CD4-positive, CD25-positive, alpha-beta regulatory T cell (primary cell): ENCODE measurements around the gene CREB3L2. TPM values are rescaled to one million over a fixed set of nuclear protein-coding genes. Genes with fewer than 3 reads are reported as not detected.
A peak's percentile ranks its signal among the peaks of the same experiment; 100 is the strongest.

ENCODE experiments used
- ATAC-seq, 2 donors: fragments of 150-1000 bp; cut with Tn5 transposase; one replicate each; pipeline ENCODE4 v1.10.0; 2021; ENCODE audit warnings: low read depth in 2 of 2, moderate number of reproducible peaks in 2 of 2, moderate library complexity in 1 of 2
- DNase-seq, 3 donors: peaks; one replicate each; pipeline versions ENCODE4 v3.0.0 to v3.0.0-alpha.2; 2012 to 2022; ENCODE audit warnings: mixed read lengths in 1 of 3
- H3K27ac ChIP-seq: one replicate; pipeline ENCODE4 v1.7.0; 2013; ENCODE audit warnings: mild to moderate bottlenecking, low read length; ENCODE audit not compliant: insufficient read depth, poor library complexity, severe bottlenecking
- H3K27me3 ChIP-seq: one replicate; pipeline ENCODE4 v1.7.0; 2013; ENCODE audit warnings: low read length; ENCODE audit not compliant: control insufficient read depth, insufficient read depth
- H3K36me3 ChIP-seq: one replicate; pipeline ENCODE4 v1.7.0; 2013; ENCODE audit warnings: mild to moderate bottlenecking, low read length, moderate library complexity; ENCODE audit not compliant: control insufficient read depth, insufficient read depth
- H3K4me1 ChIP-seq: 2 replicates; pipeline ENCODE4 v1.7.0; 2013; ENCODE audit warnings: mild to moderate bottlenecking, low read length; ENCODE audit not compliant: insufficient read depth, control insufficient read depth, poor library complexity, severe bottlenecking
- H3K4me3 ChIP-seq: one replicate; pipeline ENCODE4 v1.7.0; 2013; ENCODE audit warnings: low read depth, mild to moderate bottlenecking, low read length, moderate library complexity
- H3K9me3 ChIP-seq, 2 experiments: 1 replicate in 1 of 2; 2 replicates in 1 of 2; pipeline ENCODE4 v1.7.0; 2013; ENCODE audit warnings: low read length in 2 of 2, mild to moderate bottlenecking in 1 of 2, moderate library complexity in 1 of 2; ENCODE audit not compliant: control insufficient read depth in 2 of 2
- H3K27ac Mint-ChIP-seq, 3 donors: one replicate each; pipeline ENCODE4 v1.8.0; 2020 to 2022; ENCODE audit warnings: mild to moderate bottlenecking in 3 of 3, mixed read lengths in 3 of 3, moderate library complexity in 2 of 3
- H3K27me3 Mint-ChIP-seq: one replicate; pipeline ENCODE4 v1.8.0; 2022; ENCODE audit warnings: mild to moderate bottlenecking, mixed read lengths
- H3K36me3 Mint-ChIP-seq: one replicate; pipeline ENCODE4 v1.8.0; 2020; ENCODE audit warnings: mixed read lengths
- H3K4me1 Mint-ChIP-seq, 4 donors: one replicate each; pipeline ENCODE4 v1.8.0; 2020 to 2022; ENCODE audit warnings: mixed read lengths in 4 of 4, mild to moderate bottlenecking in 1 of 4
- H3K4me3 Mint-ChIP-seq, 4 donors: one replicate each; pipeline ENCODE4 v1.8.0; 2020 to 2022; ENCODE audit warnings: mild to moderate bottlenecking in 4 of 4, mixed read lengths in 4 of 4, moderate library complexity in 3 of 4
- H3K9me3 Mint-ChIP-seq, 7 donors: one replicate each; pipeline ENCODE4 v1.8.0; 2020 to 2022; ENCODE audit warnings: mixed read lengths in 7 of 7, mild to moderate bottlenecking in 3 of 7, moderate library complexity in 2 of 7
- polyA plus RNA-seq, 4 donors: library from polyadenylated mRNA; unstranded; fragments of 300-500 nt; fragmentation: Illumina TruSeq; gene quantifications; one replicate each; pipeline ENCODE4 v1.2.3, GENCODE V29; 2021
- total RNA-seq: library from RNA; stranded (reverse); gene quantifications from one replicate; pipeline ENCODE4 v1.2.3, GENCODE V29; 2022

CREB3L2 gene
- total and polyA plus RNA-seq, 5 donors from 2014 or later: 12.0 to 27.3 (median 15.9) TPM

DNA sequence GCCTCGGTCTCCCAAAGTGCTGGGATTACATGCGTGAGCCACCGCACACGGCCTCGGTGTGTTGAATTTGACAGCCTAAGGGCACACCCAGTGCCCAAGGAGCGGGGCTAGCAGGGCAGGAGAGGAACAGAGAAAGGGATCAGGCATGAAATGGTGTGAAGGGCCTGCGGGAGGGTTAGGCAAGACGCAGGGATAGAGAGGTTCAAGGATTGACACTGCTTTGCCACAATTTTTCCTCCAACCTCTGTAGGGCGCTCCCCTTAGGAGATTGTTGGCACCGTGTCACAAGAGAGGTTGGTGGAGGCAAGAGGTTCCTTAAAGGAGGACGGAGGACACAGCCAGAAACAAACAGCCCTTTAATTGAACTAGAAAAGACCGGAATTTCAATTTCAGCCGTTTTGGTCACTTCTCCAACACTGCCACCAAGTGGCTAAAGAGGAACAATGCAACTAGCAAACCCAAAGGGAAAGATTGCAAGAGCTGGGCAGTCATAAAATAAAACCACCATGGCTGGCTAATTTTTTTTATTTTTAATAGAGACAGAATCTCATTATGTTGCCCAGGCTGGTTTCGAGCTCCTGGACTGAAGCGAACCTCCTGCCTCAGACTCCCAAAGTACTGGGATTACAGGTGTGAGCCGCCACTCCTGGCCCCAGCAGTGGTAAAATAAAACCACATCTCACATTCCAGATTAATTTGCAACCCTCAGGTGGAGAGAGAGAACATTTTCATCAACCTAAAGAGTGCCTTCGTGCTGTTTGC lies 6.9 kb upstream of the CREB3L2 start:
- Mint-ChIP-seq H3K9me3 (peaks cover 0 to under 1% (median 0%) of the 10 kb centered on the region in 7 donors), H3K36me3 (no peaks in the 10 kb centered on the region), H3K27ac (no peak overlapping the region), H3K4me1 (peaks cover 0 to 13% (median 2%) of the 10 kb centered on the region in 4 donors), H3K27me3 (peaks cover 11% of the 10 kb centered on the region), H3K4me3 (no peak overlapping the region)
- peaks cover 5% of the 10 kb centered on the region for H3K27me3 ChIP-seq
- H3K36me3 ChIP-seq: no peaks in the 10 kb centered on the region
- peak; percentile 18 to 65 (median 61) for DNase-seq
- H3K9me3 ChIP-seq: no peaks in the 10 kb centered on the region
- no peak overlapping the region for H3K27ac ChIP-seq
- peaks cover 4% of the 10 kb centered on the region for H3K4me1 ChIP-seq
- ATAC-seq: peak; percentile 51 to 52
- no peak overlapping the region for H3K4me3 ChIP-seq

GRCh38 chr7:138008019-138008587 lies 6.2 kb upstream of the CREB3L2 start:
- Histone ChIP-seq H3K4me3 (no peak overlapping the region), H3K4me1 (peaks cover 4% of the 10 kb centered on the region), H3K27me3 (peaks cover 3% of the 10 kb centered on the region), H3K27ac (no peak overlapping the region), H3K9me3 (no peaks in the 10 kb centered on the region), H3K36me3 (no peaks in the 10 kb centered on the region)
- Mint-ChIP-seq H3K4me1 (peaks cover 0 to 13% (median 2%) of the 10 kb centered on the region in 4 donors), H3K36me3 (no peaks in the 10 kb centered on the region), H3K9me3 (peaks cover 0 to 2% (median 0%) of the 10 kb centered on the region in 7 donors), H3K27ac (no peak overlapping the region), H3K27me3 (peaks cover 8% of the 10 kb centered on the region), H3K4me3 (no peak overlapping the region)
- no peak for DNase-seq
- ATAC-seq: no peak

GRCh38 chr7:138006106-138006505 lies 4.2 kb upstream of the CREB3L2 start:
- no peaks in the 10 kb centered on the region for H3K9me3 ChIP-seq
- Mint-ChIP-seq H3K4me3 (no peak overlapping the region), H3K27ac (no peak overlapping the region), H3K4me1 (peaks cover 6 to 24% (median 11%) of the 10 kb centered on the region in 4 donors), H3K36me3 (no peaks in the 10 kb centered on the region), H3K9me3 (peaks cover 0 to 2% (median 0%) of the 10 kb centered on the region in 7 donors), H3K27me3 (peaks cover 9% of the 10 kb centered on the region)
- no peak overlapping the region for H3K4me3 ChIP-seq
- peaks cover 13% of the 10 kb centered on the region for H3K4me1 ChIP-seq
- ATAC-seq (no peak), DNase-seq (no peak)
- no peak overlapping the region for H3K27ac ChIP-seq
- H3K27me3 ChIP-seq: no peaks in the 10 kb centered on the region
- no peaks in the 10 kb centered on the region for H3K36me3 ChIP-seq

DNA sequence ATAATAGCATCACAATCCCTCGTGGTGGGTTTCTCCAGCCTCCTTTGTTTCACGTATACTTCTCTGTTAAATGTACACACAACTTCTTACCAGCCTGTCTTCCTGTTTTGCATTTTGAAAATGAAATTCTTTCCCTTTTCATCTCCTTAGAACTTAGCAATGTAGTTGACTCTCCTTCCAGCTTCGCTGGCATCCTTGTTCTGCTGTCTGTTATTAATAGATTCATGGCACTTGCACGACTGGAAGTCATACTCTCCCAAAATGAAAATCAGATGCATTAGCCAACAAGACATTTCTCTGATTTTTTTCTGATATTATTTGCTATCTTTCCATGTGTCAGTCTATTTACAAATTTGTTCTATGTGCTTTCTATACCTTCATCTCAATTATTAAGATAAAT lies 3.0 kb upstream of the CREB3L2 start:
- peaks cover 25% of the 10 kb centered on the region for H3K4me1 ChIP-seq
- ATAC-seq: no peak
- H3K27me3 Mint-ChIP-seq: peaks cover 9% of the 10 kb centered on the region
- DNase-seq: no peak
- H3K27ac ChIP-seq: no peak overlapping the region
- H3K9me3 ChIP-seq: no peaks in the 10 kb centered on the region
- no peaks in the 10 kb centered on the region for H3K27me3 ChIP-seq
- H3K4me3 Mint-ChIP-seq: peak overlapping the region in 1 of 4 donors; percentile 1
- peaks cover 6 to 34% (median 19%) of the 10 kb centered on the region in 4 donors for H3K4me1 Mint-ChIP-seq
- no peaks in the 10 kb centered on the region for H3K36me3 ChIP-seq
- H3K36me3 Mint-ChIP-seq: no peaks in the 10 kb centered on the region
- peaks cover 0 to 2% (median 0%) of the 10 kb centered on the region in 7 donors for H3K9me3 Mint-ChIP-seq
- H3K27ac Mint-ChIP-seq: peak overlapping the region in 2 of 3 donors; percentile 8 to 21
- no peak overlapping the region for H3K4me3 ChIP-seq

DNA sequence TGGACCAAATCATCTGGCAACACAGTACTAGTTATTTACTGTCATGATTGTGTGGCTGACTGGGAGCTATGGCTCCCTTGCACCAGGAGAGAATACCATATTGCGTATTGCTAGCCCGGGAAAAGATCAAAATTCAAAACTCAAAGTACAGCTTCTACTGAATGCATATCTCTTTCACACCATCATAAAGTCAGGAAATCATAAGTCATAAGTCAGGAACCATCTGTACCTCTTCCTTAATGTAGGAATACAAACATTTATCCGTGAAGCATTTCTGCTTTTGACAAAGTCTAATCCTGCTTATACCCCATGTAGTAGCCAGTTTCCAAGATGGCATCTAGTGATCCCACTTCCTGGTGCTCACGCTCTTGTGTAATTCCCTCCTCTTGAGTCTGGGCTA lies 2.2 kb upstream of the CREB3L2 start:
- peaks cover 9% of the 10 kb centered on the region for H3K27me3 Mint-ChIP-seq
- Histone ChIP-seq H3K27me3 (no peaks in the 10 kb centered on the region), H3K4me3 (no peak overlapping the region), H3K9me3 (no peaks in the 10 kb centered on the region), H3K27ac (no peak overlapping the region), H3K36me3 (no peaks in the 10 kb centered on the region), H3K4me1 (peaks cover 33% of the 10 kb centered on the region)
- peaks cover 0 to 2% (median 0%) of the 10 kb centered on the region in 7 donors for H3K9me3 Mint-ChIP-seq
- ATAC-seq (no peak), DNase-seq (no peak)
- H3K4me3 Mint-ChIP-seq: peak overlapping the region in 1 of 4 donors; percentile 73
- peak overlapping the region in 2 of 3 donors; percentile 36 to 39 for H3K27ac Mint-ChIP-seq
- H3K36me3 Mint-ChIP-seq: no peaks in the 10 kb centered on the region
- peaks cover 10 to 43% (median 26%) of the 10 kb centered on the region in 4 donors for H3K4me1 Mint-ChIP-seq

GRCh38 chr7:138002828-138003189 lies 923 bp upstream of the CREB3L2 start:
- peaks cover 9% of the 10 kb centered on the region for H3K27me3 Mint-ChIP-seq
- ATAC-seq (no peak), DNase-seq (no peak)
- H3K36me3 ChIP-seq: no peaks in the 10 kb centered on the region
- H3K27me3 ChIP-seq: no peaks in the 10 kb centered on the region
- H3K36me3 Mint-ChIP-seq: no peaks in the 10 kb centered on the region
- peaks cover 0 to 2% (median 0%) of the 10 kb centered on the region in 7 donors for H3K9me3 Mint-ChIP-seq
- H3K9me3 ChIP-seq: no peaks in the 10 kb centered on the region
- peak overlapping the region in 3 of 4 donors; percentile 16 to 96 (median 96) for H3K4me3 Mint-ChIP-seq
- H3K27ac ChIP-seq: no peak overlapping the region
- peaks cover 29% of the 10 kb centered on the region for H3K4me1 ChIP-seq
- peaks cover 13 to 49% (median 30%) of the 10 kb centered on the region in 4 donors for H3K4me1 Mint-ChIP-seq
- peak overlapping the region; percentile 91 for H3K4me3 ChIP-seq
- peak overlapping the region; percentile 53 to 94 (median 61) for H3K27ac Mint-ChIP-seq

GRCh38 chr7:138002096-138002827 lies 376 bp upstream of the CREB3L2 start:
- peak overlapping the region; percentile 82 to 98 (median 96) for H3K4me3 Mint-ChIP-seq
- peak overlapping the region; percentile 91 for H3K4me3 ChIP-seq
- no peaks in the 10 kb centered on the region for H3K36me3 Mint-ChIP-seq
- H3K4me1 ChIP-seq: peaks cover 29% of the 10 kb centered on the region
- no peaks in the 10 kb centered on the region for H3K9me3 ChIP-seq
- H3K36me3 ChIP-seq: no peaks in the 10 kb centered on the region
- H3K4me1 Mint-ChIP-seq: peaks cover 13 to 49% (median 30%) of the 10 kb centered on the region in 4 donors
- peak overlapping the region; percentile 94 to 96 (median 94) for H3K27ac Mint-ChIP-seq
- DNase-seq (peak; percentile 98 to 99 (median 99)), ATAC-seq (peak; percentile 94 to 95)
- peaks cover 9% of the 10 kb centered on the region for H3K27me3 Mint-ChIP-seq
- peaks cover 0 to 2% (median 0%) of the 10 kb centered on the region in 7 donors for H3K9me3 Mint-ChIP-seq
- peak overlapping the region; percentile 79 for H3K27ac ChIP-seq
- H3K27me3 ChIP-seq: no peaks in the 10 kb centered on the region
